Aorta (tissue), 5 donors: Measurements from ENCODE around the gene TMEM94. TPM values are rescaled to one million over a fixed set of nuclear protein-coding genes. Genes with fewer than 3 reads are reported as not detected.
A peak's percentile ranks its signal among the peaks of the same experiment; 100 is the strongest.

Source experiments
- ATAC-seq: fragments of 200-7000 bp; cut with Tn5 transposase; one replicate; pipeline ENCODE4 v1.9.1; 2022; ENCODE audit warnings: moderate library complexity; ENCODE audit not compliant: low FRiP score
- DNase-seq, 2 donors: peaks; one replicate each; pipeline ENCODE4 v3.0.0-alpha.2; 2020
- H3K27ac ChIP-seq, 2 donors: one replicate each; pipeline ENCODE4 v1.5.1; 2013; ENCODE audit warnings: low read length in 2 of 2, mild to moderate bottlenecking in 2 of 2, moderate library complexity in 2 of 2, control low read depth in 1 of 2, inconsistent platforms in 1 of 2, low read depth in 1 of 2
- H3K27me3 ChIP-seq, 2 donors: one replicate each; pipeline ENCODE4 v1.6.1; 2013; ENCODE audit warnings: control low read depth in 1 of 2, low read length in 1 of 2, mild to moderate bottlenecking in 1 of 2, moderate library complexity in 1 of 2; ENCODE audit not compliant: insufficient read depth in 2 of 2, control insufficient read depth in 1 of 2
- H3K36me3 ChIP-seq, 2 donors: one replicate each; pipeline ENCODE4 v1.6.1; 2013; ENCODE audit warnings: control low read depth in 1 of 2, low read length in 1 of 2, mild to moderate bottlenecking in 1 of 2; ENCODE audit not compliant: insufficient read depth in 2 of 2, control insufficient read depth in 1 of 2
- H3K4me1 ChIP-seq, 2 donors: one replicate each; pipeline ENCODE4 v1.6.1; 2013; ENCODE audit warnings: low read length in 2 of 2, control low read depth in 1 of 2, mild to moderate bottlenecking in 1 of 2, moderate library complexity in 1 of 2; ENCODE audit not compliant: insufficient read depth in 2 of 2, control insufficient read depth in 1 of 2
- H3K4me3 ChIP-seq, 2 donors: one replicate each; pipeline ENCODE4 v1.5.1; 2013; ENCODE audit warnings: low read length in 2 of 2, control low read depth in 1 of 2, mild to moderate bottlenecking in 1 of 2
- H3K9me3 ChIP-seq: one replicate; pipeline ENCODE4 v1.6.1; 2013; ENCODE audit warnings: mild to moderate bottlenecking, low read length; ENCODE audit not compliant: control insufficient read depth
- WGBS, 2 donors: extraction: QIAGEN DNeasy Blood & Tissue Kit; methylation state at CpG; one replicate each; pipeline ENCODE4 v1.1.7; 2013; 5-methylcytosine and 5-hydroxymethylcytosine counted together
- intact Hi-C, 2 donors: fragments of 100-400 bp; cut with DNase I; formaldehyde crosslinking; loops; one replicate each; pipeline versions ENCODE4 v1.14.2 to v1.15.0; 2022
- polyA plus RNA-seq, 2 donors: library from polyadenylated mRNA; stranded (reverse); fragments of 200-250 nt; gene quantifications; one replicate each; pipeline ENCODE4 v1.2.3, GENCODE V29; 2013
- total RNA-seq, 2 donors: library from RNA; stranded (reverse); fragmentation: NEBNext Ultra II Directional; extraction: Animal tissue kit (Norgen Biotek cat#: 25700); gene quantifications; one replicate each; pipeline ENCODE4 v1.2.1, GENCODE V29; 2021
- donor health status: healthy with polysubstance abuse.
- donor health status: Bipolar disorder and iron deficiency.
- donor health status: DM: no; HTN: no; CAD: no.
- donor health status: DM: no; HTN: no; CAD: no.
- donor health status: DM: yes; HTN: yes; CAD: no.

The TMEM94 gene
- total and polyA plus RNA-seq, 4 donors: 19.5 to 74.8 (median 53.1) TPM

GRCh38 chr17:75471207-75471606, 14.8 kb downstream of the TMEM94 start:
- H3K4me3 ChIP-seq: no peak overlapping the region
- intact Hi-C loops: loop anchor here in 1 of 2 donors (10.0 kb wide), 1 partner anchor 46 kb away; no protein-coding TSS in a partner anchor
- ATAC-seq (no peak), DNase-seq (peak in 1 of 2 donors; percentile 9)
- H3K27me3 ChIP-seq: no peaks in the 10 kb centered on the region
- WGBS, 2 donors: 84 to 85% methylated on average over 6 of the region's 6 CpGs
- H3K36me3 ChIP-seq: no peaks in the 10 kb centered on the region
- no peaks in the 10 kb centered on the region for H3K4me1 ChIP-seq
- no peak overlapping the region for H3K27ac ChIP-seq
- no peaks in the 10 kb centered on the region for H3K9me3 ChIP-seq

GRCh38 chr17:75472119-75472518, 15.7 kb downstream of the TMEM94 start:
- no peaks in the 10 kb centered on the region for H3K9me3 ChIP-seq
- no peak overlapping the region for H3K4me3 ChIP-seq
- intact Hi-C loops: loop anchor here in 1 of 2 donors (10.0 kb wide), 1 partner anchor 47 kb away; no protein-coding TSS in a partner anchor
- ATAC-seq (no peak), DNase-seq (peak in 1 of 2 donors; percentile 6)
- H3K27me3 ChIP-seq: no peaks in the 10 kb centered on the region
- no peaks in the 10 kb centered on the region for H3K4me1 ChIP-seq
- no peak overlapping the region for H3K27ac ChIP-seq
- WGBS, 2 donors: 60 to 79% methylated on average over 4 of the region's 4 CpGs
- no peaks in the 10 kb centered on the region for H3K36me3 ChIP-seq

GRCh38 chr17:75473246-75473645, 16.8 kb downstream of the TMEM94 start:
- H3K4me1 ChIP-seq: no peaks in the 10 kb centered on the region
- H3K27ac ChIP-seq: no peak overlapping the region

GRCh38 chr17:75474736-75475135, 18.3 kb downstream of the TMEM94 start:
- intact Hi-C loops: loop anchor here (5.0 to 10.0 kb wide), 2 partner anchors 32 to 50 kb away; no protein-coding TSS in a partner anchor
- WGBS, 2 donors: 85 to 87% methylated on average over 6 of the region's 6 CpGs
- peak overlapping the region in 1 of 2 donors; percentile 86 for H3K27ac ChIP-seq

More at GRCh38 chr17:75473246-75473645, 16.8 kb downstream of the TMEM94 start:
- DNase-seq: no peak
- no peak for ATAC-seq
- no peak overlapping the region for H3K4me3 ChIP-seq
- H3K36me3 ChIP-seq: no peaks in the 10 kb centered on the region
- intact Hi-C loops: loop anchor here in 1 of 2 donors (10.0 kb wide), 1 partner anchor 48 kb away; no protein-coding TSS in a partner anchor
- H3K27me3 ChIP-seq: no peaks in the 10 kb centered on the region
- no peaks in the 10 kb centered on the region for H3K9me3 ChIP-seq
- 85 to 87% methylated on average over 2 of the region's 2 CpGs for WGBS, 2 donors

GRCh38 chr17:75475144-75475835, 18.9 kb downstream of the TMEM94 start:
- Histone ChIP-seq H3K36me3 (no peaks in the 10 kb centered on the region), H3K27me3 (no peaks in the 10 kb centered on the region), H3K27ac (peak overlapping the region in 1 of 2 donors; percentile 86), H3K4me1 (no peaks in the 10 kb centered on the region), H3K4me3 (no peak overlapping the region), H3K9me3 (no peaks in the 10 kb centered on the region)
- 31 to 43% methylated on average over 12 to 13 of the region's 13 CpGs for WGBS, 2 donors
- intact Hi-C loops: loop anchor here (5.0 to 10.0 kb wide), 2 partner anchors 33 to 50 kb away; no protein-coding TSS in a partner anchor
- DNase-seq (no peak), ATAC-seq (no peak)

More at GRCh38 chr17:75474736-75475135, 18.3 kb downstream of the TMEM94 start:
- ATAC-seq: no peak
- no peaks in the 10 kb centered on the region for H3K27me3 ChIP-seq
- no peaks in the 10 kb centered on the region for H3K36me3 ChIP-seq
- H3K4me3 ChIP-seq: no peak overlapping the region
- no peaks in the 10 kb centered on the region for H3K9me3 ChIP-seq
- no peaks in the 10 kb centered on the region for H3K4me1 ChIP-seq
- DNase-seq: no peak

- 0 to 5% methylated on average over 3 of the region's 3 CpGs for WGBS, 2 donors
- intact Hi-C loops: loop anchor here (5.0 to 10.0 kb wide), 2 partner anchors 34 to 51 kb away; no protein-coding TSS in a partner anchor
- H3K27me3 ChIP-seq: no peaks in the 10 kb centered on the region
- no peak overlapping the region for H3K4me3 ChIP-seq
- no peak for DNase-seq
- no peaks in the 10 kb centered on the region for H3K4me1 ChIP-seq
- H3K9me3 ChIP-seq: no peaks in the 10 kb centered on the region
- peak; percentile 66 for ATAC-seq
- no peaks in the 10 kb centered on the region for H3K36me3 ChIP-seq
- peak overlapping the region in 1 of 2 donors; percentile 86 for H3K27ac ChIP-seq
Measured at GRCh38 chr17:75475851-75476250, 19.4 kb downstream of the TMEM94 start.

GRCh38 chr17:75476271-75476671, 19.8 kb downstream of the TMEM94 start:
- Histone ChIP-seq H3K27me3 (no peaks in the 10 kb centered on the region), H3K4me1 (no peaks in the 10 kb centered on the region), H3K9me3 (no peaks in the 10 kb centered on the region), H3K27ac (peak overlapping the region in 1 of 2 donors; percentile 86), H3K36me3 (no peaks in the 10 kb centered on the region), H3K4me3 (no peak overlapping the region)
- ATAC-seq (peak; percentile 67), DNase-seq (peak in 1 of 2 donors; percentile 72)
- intact Hi-C loops: loop anchor here (5.0 to 10.0 kb wide), 2 partner anchors 34 to 51 kb away; no protein-coding TSS in a partner anchor
- WGBS, 2 donors: 3 to 5% methylated on average over 8 of the region's 8 CpGs

GRCh38 chr17:75476752-75477489, 20.5 kb downstream of the TMEM94 start:
- DNase-seq (no peak), ATAC-seq (no peak)
- WGBS, 2 donors: 46% methylated on average over 11 of the region's 11 CpGs
- H3K4me3 ChIP-seq: no peak overlapping the region
- H3K9me3 ChIP-seq: no peaks in the 10 kb centered on the region
- H3K27me3 ChIP-seq: no peaks in the 10 kb centered on the region
- intact Hi-C loops: loop anchor here (5.0 to 10.0 kb wide), 2 partner anchors 35 to 52 kb away; no protein-coding TSS in a partner anchor
- H3K4me1 ChIP-seq: no peaks in the 10 kb centered on the region
- H3K27ac ChIP-seq: peak overlapping the region in 1 of 2 donors; percentile 30
- H3K36me3 ChIP-seq: no peaks in the 10 kb centered on the region
